HepG2 (cell line): Measurements from ENCODE around the gene USP8. TPM values are rescaled to one million over a fixed set of nuclear protein-coding genes. Genes with fewer than 3 reads are reported as not detected.

Source experiments
- AKAP8 ChIP-seq: sonication (generic); formaldehyde crosslinking; IDR thresholded peaks from 2 replicates; pipeline ENCODE4 v1.5.1; 2020; ENCODE audit warnings: mild to moderate bottlenecking, missing genetic modification reagents
- ARID4A ChIP-seq: sonication (generic); formaldehyde crosslinking; IDR thresholded peaks from 2 replicates; pipeline ENCODE4 v1.5.0; 2020; ENCODE audit warnings: mild to moderate bottlenecking, missing genetic modification reagents, borderline replicate concordance
- ARID5B ChIP-seq: IDR thresholded peaks from 2 replicates; pipeline ENCODE4 v1.4.0; 2020; ENCODE audit warnings: mild to moderate bottlenecking, missing genetic modification reagents
- KAT7 ChIP-seq: IDR thresholded peaks from 2 replicates; pipeline ENCODE4 v1.6.1; 2018; ENCODE audit warnings: borderline replicate concordance, missing compliant biosample characterization
- KAT8 ChIP-seq: IDR thresholded peaks from 2 replicates; pipeline ENCODE4 v1.6.1; 2016; ENCODE audit warnings: missing genetic modification reagents, missing compliant biosample characterization
- ZBTB1 ChIP-seq: sonication (generic); formaldehyde crosslinking; IDR thresholded peaks from 2 replicates; pipeline ENCODE4 v1.4.0; 2020; ENCODE audit warnings: missing genetic modification reagents, borderline replicate concordance
- ZBTB10 ChIP-seq: sonication (generic); formaldehyde crosslinking; IDR thresholded peaks from 2 replicates; pipeline ENCODE4 v1.4.0; 2020; ENCODE audit warnings: missing genetic modification reagents, borderline replicate concordance
- ZFP62 ChIP-seq: sonication (generic); formaldehyde crosslinking; IDR thresholded peaks from 2 replicates; pipeline ENCODE4 v1.4.0; 2020; ENCODE audit warnings: missing genetic modification reagents
- ZNF235 ChIP-seq: sonication (generic); formaldehyde crosslinking; IDR thresholded peaks from 2 replicates; pipeline ENCODE4 v1.8.1; 2023; ENCODE audit warnings: mild to moderate bottlenecking, missing genetic modification reagents, borderline replicate concordance
- ZNF569 ChIP-seq: sonication (generic); formaldehyde crosslinking; IDR thresholded peaks from 2 replicates; pipeline ENCODE4 v1.5.0; 2020; ENCODE audit warnings: mild to moderate bottlenecking, missing genetic modification reagents, moderate library complexity, borderline replicate concordance
- ZNF691 ChIP-seq: sonication (generic); formaldehyde crosslinking; IDR thresholded peaks from 2 replicates; pipeline ENCODE4 v1.4.0; 2020; ENCODE audit warnings: missing genetic modification reagents, low read depth, mild to moderate bottlenecking, borderline replicate concordance
- polyA plus RNA-seq, 8 experiments: library from polyadenylated mRNA; depleted of rRNA in 3 of 8; stranded (reverse) in 7 of 8; unstranded in 1 of 8; fragments of >200 nt; fragmentation: Illumina TruSeq in 4 of 8; extraction: Trizol in 4 of 8; gene quantifications; 2 replicates each; pipeline versions ENCODE4 v1.2.1 to v1.2.3, GENCODE V29; 2011 to 2016; ENCODE audit warnings: low read depth in 4 of 8, missing spikeins in 1 of 8, mixed read lengths in 1 of 8; ENCODE audit not compliant: insufficient read depth in 1 of 8
- total RNA-seq, 5 experiments: library from RNA; depleted of rRNA; stranded (reverse); fragments of >200 nt; fragmentation: Illumina TruSeq; extraction: Trizol; gene quantifications; 2 replicates each; pipeline ENCODE4 v1.2.3, GENCODE V29; 2016; ENCODE audit warnings: low read depth in 1 of 5

Gene USP8
- total and polyA plus RNA-seq, 2 of the 13 experiments (the other 11 are each of a cell fraction or from before 2014, with no cell fraction given): 36.4 to 50.7 TPM

- no peak for TF ChIP-seq ZNF691 (CRISPR knock-in tag)
- no peak for TF ChIP-seq ZNF569 (CRISPR knock-in tag)
- TF ChIP-seq ZBTB10: 0 out of 2 replicates have a peak, but pooled peaks have one; percentile 38
- TF ChIP-seq ARID5B (CRISPR knock-in tag): 0 out of 2 replicates have a peak, but pooled peaks have one; percentile 39
- peak; percentile 90 for TF ChIP-seq ARID4A (CRISPR knock-in tag)
- peak; percentile 49; the same call in 1 of the 2 replicates for TF ChIP-seq ZNF235 (CRISPR knock-in tag)
- TF ChIP-seq ZBTB1 (CRISPR knock-in tag): no peak
- no peak for TF ChIP-seq ZFP62
- no peak for TF ChIP-seq AKAP8
- TF ChIP-seq KAT7: peak; percentile 88; the same call in 1 of the 2 replicates
- peak; percentile 93 for TF ChIP-seq KAT8 (CRISPR knock-in tag)
Observed at GRCh38 chr15:50424066-50424890, at the start of gene USP8 (continued).
